Panc1 (cell line): Measurements from ENCODE around the gene KLF12. TPM values are rescaled to one million over a fixed set of nuclear protein-coding genes. Genes with fewer than 3 reads are reported as not detected.

Source experiments
- ATAC-seq: fragments of 200-7000 bp; cut with Tn5 transposase; 2 replicates; pipeline ENCODE4 v1.9.1; 2020; ENCODE audit warnings: mild to moderate bottlenecking, moderate library complexity
- BruUV-seq: library from RNA; stranded (reverse); fragments of 400-500 nt; replicated peaks from 2 replicates; lab custom pipeline; 2021; lab: Mats Ljungman, UMichigan
- CTCF ChIA-PET: fragments of 300-600 bp; sonication (Branson Sonifier 250); formaldehyde crosslinking; loops from one replicate; lab custom pipeline; 2022; ENCODE audit warnings: antibody characterized with exemption; lab: Charles Lee
- POLR2A ChIA-PET: fragments of 300-600 bp; sonication (Branson Sonifier 250); formaldehyde crosslinking; loops from one replicate; lab custom pipeline; 2022; ENCODE audit warnings: antibody characterized with exemption; lab: Charles Lee
- DNase-seq: peaks from one replicate; pipeline ENCODE4 v3.0.0-alpha.2; 2010; ENCODE audit warnings: low read depth, low spot score
- H3K27ac ChIP-seq: 2 replicates; pipeline ENCODE4 v1.5.1; 2011; ENCODE audit warnings: mild to moderate bottlenecking, low read length, inconsistent platforms
- H3K27me3 ChIP-seq: fragments of 200-500 bp; sonication (Bioruptor generic); 2 replicates; pipeline ENCODE4 v1.6.0; 2014; ENCODE audit warnings: low read length, inconsistent platforms; ENCODE audit not compliant: control insufficient read depth, insufficient read depth
- H3K36me3 ChIP-seq: fragments of 200-500 bp; sonication (Bioruptor generic); 2 replicates; pipeline ENCODE4 v1.5.1; 2014; ENCODE audit warnings: inconsistent platforms, mild to moderate bottlenecking, low read length, moderate library complexity; ENCODE audit not compliant: control insufficient read depth, insufficient read depth
- H3K4me1 ChIP-seq: 2 replicates; pipeline ENCODE4 v1.5.1; 2011; ENCODE audit warnings: inconsistent platforms, mild to moderate bottlenecking, low read length, moderate library complexity; ENCODE audit not compliant: control insufficient read depth, insufficient read depth
- H3K4me3 ChIP-seq, 2 experiments: 2 replicates each; pipeline ENCODE4 v1.5.1; 2011 to 2012; ENCODE audit warnings: low read depth in 2 of 2, low read length in 2 of 2, mild to moderate bottlenecking in 2 of 2, inconsistent platforms in 1 of 2, moderate library complexity in 1 of 2
- H3K9me3 ChIP-seq: fragments of 200-500 bp; sonication (Bioruptor generic); 2 replicates; pipeline ENCODE4 v1.5.1; 2014; ENCODE audit warnings: low read depth, mild to moderate bottlenecking, inconsistent platforms, low read length, moderate library complexity; ENCODE audit not compliant: control insufficient read depth, insufficient read depth
- POLR2AphosphoS5 ChIP-seq: IDR thresholded peaks from 2 replicates; pipeline ENCODE4 v1.6.1; 2012; ENCODE audit warnings: mild to moderate bottlenecking, low read depth, low read length, moderate library complexity
- SIN3A ChIP-seq: IDR thresholded peaks from 2 replicates; pipeline ENCODE4 v1.6.1; 2012; ENCODE audit warnings: low read depth, mild to moderate bottlenecking, low read length, moderate library complexity, borderline replicate concordance; ENCODE audit not compliant: insufficient read depth
- TCF7L2 ChIP-seq: IDR thresholded peaks from 2 replicates; pipeline ENCODE4 v1.6.1; 2011; ENCODE audit warnings: mild to moderate bottlenecking, low read depth, low read length, inconsistent platforms
- in situ Hi-C: cut with HindIII; loops from 2 replicates; pipeline ENCODE4 v1.10.0; 2016; ENCODE audit warnings: low sequenced_read_pairs, low pct_unique_long_range_greater_than_20kb
- intact Hi-C: fragments of 100-400 bp; cut with micrococcal nuclease; formaldehyde crosslinking; loops from one replicate; pipeline ENCODE4 v1.10.0; 2022; ENCODE audit not compliant: unreplicated experiment
- total RNA-seq: library from RNA; stranded (reverse); gene quantifications from one replicate; pipeline ENCODE4 v1.2.1, GENCODE V29; 2021; ENCODE audit not compliant: unreplicated experiment
- TF ChIP-seq, protein P1 (sequence below): fragments of 450-650 bp; IDR thresholded peaks from 2 replicates; pipeline ENCODE4 v1.5.1; 2017; ENCODE audit warnings: mild to moderate bottlenecking
- TF ChIP-seq, protein P2 (sequence below), 2 experiments: IDR thresholded peaks; 2 replicates each; pipeline ENCODE4 v1.6.1; 2011 to 2012; ENCODE audit warnings: low read depth in 2 of 2, control low read depth in 1 of 2, low read length in 1 of 2, mild to moderate bottlenecking in 1 of 2, moderate library complexity in 1 of 2; ENCODE audit not compliant: insufficient read depth in 1 of 2

Gene KLF12
- total RNA-seq, 1 experiment from 2014 or later = 4.2 TPM

DNA sequence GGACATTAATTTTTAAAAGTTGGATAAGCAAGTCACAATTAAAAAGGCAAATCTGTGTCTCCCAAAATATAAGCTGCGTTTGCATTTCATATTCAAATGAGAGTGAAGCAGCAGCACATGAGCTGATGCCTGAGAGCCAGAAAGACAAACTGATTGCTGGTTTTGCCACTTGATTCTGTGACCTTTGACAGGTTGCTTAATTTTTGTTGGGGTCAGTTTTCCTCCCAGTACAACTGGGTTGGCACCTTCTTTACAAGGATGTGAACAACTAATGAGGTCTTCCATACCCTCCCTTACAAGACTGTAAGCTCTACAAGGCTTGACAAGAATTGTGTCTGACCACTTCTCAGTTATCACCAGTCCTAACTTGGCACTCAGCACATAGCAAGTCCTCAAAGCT lies 8.1 kb upstream of the KLF12 start:
- ATAC-seq = no peak
- ChIA-PET CTCF (no interaction called here), POLR2A (no interaction called here)
- TF ChIP-seq SIN3A (no peak), POLR2AphosphoS5 (no peak), TCF7L2 (no peak)
- TF ChIP-seq, protein P1, sequence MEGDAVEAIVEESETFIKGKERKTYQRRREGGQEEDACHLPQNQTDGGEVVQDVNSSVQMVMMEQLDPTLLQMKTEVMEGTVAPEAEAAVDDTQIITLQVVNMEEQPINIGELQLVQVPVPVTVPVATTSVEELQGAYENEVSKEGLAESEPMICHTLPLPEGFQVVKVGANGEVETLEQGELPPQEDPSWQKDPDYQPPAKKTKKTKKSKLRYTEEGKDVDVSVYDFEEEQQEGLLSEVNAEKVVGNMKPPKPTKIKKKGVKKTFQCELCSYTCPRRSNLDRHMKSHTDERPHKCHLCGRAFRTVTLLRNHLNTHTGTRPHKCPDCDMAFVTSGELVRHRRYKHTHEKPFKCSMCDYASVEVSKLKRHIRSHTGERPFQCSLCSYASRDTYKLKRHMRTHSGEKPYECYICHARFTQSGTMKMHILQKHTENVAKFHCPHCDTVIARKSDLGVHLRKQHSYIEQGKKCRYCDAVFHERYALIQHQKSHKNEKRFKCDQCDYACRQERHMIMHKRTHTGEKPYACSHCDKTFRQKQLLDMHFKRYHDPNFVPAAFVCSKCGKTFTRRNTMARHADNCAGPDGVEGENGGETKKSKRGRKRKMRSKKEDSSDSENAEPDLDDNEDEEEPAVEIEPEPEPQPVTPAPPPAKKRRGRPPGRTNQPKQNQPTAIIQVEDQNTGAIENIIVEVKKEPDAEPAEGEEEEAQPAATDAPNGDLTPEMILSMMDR = no peak
- TF ChIP-seq, protein P2, sequence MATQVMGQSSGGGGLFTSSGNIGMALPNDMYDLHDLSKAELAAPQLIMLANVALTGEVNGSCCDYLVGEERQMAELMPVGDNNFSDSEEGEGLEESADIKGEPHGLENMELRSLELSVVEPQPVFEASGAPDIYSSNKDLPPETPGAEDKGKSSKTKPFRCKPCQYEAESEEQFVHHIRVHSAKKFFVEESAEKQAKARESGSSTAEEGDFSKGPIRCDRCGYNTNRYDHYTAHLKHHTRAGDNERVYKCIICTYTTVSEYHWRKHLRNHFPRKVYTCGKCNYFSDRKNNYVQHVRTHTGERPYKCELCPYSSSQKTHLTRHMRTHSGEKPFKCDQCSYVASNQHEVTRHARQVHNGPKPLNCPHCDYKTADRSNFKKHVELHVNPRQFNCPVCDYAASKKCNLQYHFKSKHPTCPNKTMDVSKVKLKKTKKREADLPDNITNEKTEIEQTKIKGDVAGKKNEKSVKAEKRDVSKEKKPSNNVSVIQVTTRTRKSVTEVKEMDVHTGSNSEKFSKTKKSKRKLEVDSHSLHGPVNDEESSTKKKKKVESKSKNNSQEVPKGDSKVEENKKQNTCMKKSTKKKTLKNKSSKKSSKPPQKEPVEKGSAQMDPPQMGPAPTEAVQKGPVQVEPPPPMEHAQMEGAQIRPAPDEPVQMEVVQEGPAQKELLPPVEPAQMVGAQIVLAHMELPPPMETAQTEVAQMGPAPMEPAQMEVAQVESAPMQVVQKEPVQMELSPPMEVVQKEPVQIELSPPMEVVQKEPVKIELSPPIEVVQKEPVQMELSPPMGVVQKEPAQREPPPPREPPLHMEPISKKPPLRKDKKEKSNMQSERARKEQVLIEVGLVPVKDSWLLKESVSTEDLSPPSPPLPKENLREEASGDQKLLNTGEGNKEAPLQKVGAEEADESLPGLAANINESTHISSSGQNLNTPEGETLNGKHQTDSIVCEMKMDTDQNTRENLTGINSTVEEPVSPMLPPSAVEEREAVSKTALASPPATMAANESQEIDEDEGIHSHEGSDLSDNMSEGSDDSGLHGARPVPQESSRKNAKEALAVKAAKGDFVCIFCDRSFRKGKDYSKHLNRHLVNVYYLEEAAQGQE (IDR thresholded peaks at IDR 0.05; ENCODE audit: insufficient read depth in 1 of 2, low read depth in 2 of 2, low read length in 1 of 2) = no peak
- Histone ChIP-seq H3K4me3 (no peak overlapping the region), H3K4me1 (no peaks in the 10 kb centered on the region), H3K9me3 (no peaks in the 10 kb centered on the region), H3K27ac (no peak overlapping the region), H3K27me3 (no peaks in the 10 kb centered on the region), H3K36me3 (no peaks in the 10 kb centered on the region)
- intact Hi-C loops = no loop called here
- in situ Hi-C loops = no loop called here
- BruUV-seq = no TSS peak
- no peak for DNase-seq

DNA sequence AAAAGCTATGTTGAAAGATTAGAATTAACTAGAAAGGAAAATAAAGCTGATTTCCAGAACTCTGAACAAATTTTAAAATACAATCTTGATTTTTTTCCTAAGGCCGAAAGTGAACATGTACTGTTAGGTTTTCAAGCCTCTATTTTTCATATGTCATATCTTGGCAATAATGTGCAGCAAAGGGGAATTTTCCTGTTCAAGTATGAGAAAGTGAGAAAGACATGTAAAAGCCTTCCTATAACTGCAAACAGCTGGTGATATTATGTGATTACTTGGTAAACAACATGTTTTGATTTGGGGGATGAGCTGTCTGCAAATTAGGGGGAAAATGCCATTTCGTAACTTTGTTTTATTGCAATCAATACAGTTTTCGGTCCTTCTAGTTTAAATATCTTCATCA lies 4.0 kb upstream of the KLF12 start:
- DNase-seq = no peak

More for the DNA sequence above, 4.0 kb upstream of the KLF12 start:
- intact Hi-C loops = loop anchor here (10.0 kb wide), 1 partner anchor 303 kb away; no protein-coding TSS in a partner anchor
- Histone ChIP-seq H3K27ac (no peak overlapping the region), H3K4me3 (no peak overlapping the region), H3K4me1 (no peaks in the 10 kb centered on the region), H3K27me3 (no peaks in the 10 kb centered on the region), H3K9me3 (no peaks in the 10 kb centered on the region), H3K36me3 (no peaks in the 10 kb centered on the region)
- TF ChIP-seq POLR2AphosphoS5 (no peak), TCF7L2 (no peak), SIN3A (no peak)
- TF ChIP-seq, protein P2 (IDR thresholded peaks at IDR 0.05; ENCODE audit: insufficient read depth in 1 of 2, low read depth in 2 of 2, low read length in 1 of 2) = no peak
- TF ChIP-seq, protein P1 = no peak
- ChIA-PET CTCF (no interaction called here), POLR2A (no interaction called here)
- ATAC-seq = no peak
- no TSS peak for BruUV-seq
- in situ Hi-C loops = no loop called here
